HG03342 (cell line): ENCODE measurements around the gene CCDC50.

ENCODE experiments used
- ATAC-seq: cut with Tn5 transposase; IDR thresholded peaks from one replicate; pipeline ENCODE4 v1.9.1; 2021; ENCODE audit warnings: mild to moderate bottlenecking, moderate library complexity; ENCODE audit not compliant: unreplicated experiment

Gene CCDC50

DNA sequence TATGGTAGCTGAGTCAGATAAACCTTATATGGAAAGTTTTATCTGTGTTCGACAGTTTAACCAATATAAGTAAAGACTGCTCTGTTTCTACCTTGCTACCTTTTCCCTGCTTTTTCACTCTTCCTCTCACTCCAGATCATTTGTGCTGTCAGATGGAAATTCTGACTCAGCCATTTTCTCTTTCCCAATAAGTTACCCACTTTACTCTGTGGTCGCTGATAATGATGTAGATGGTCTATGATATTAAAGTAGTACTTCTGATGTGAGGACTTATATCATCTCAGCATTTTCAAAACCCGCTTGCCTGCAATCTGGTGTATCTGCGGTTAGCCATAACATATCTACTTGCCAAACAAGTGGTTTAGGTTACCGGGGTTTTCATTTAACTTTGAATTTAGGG lies 16.1 kb downstream of the CCDC50 start:
- ATAC-seq, result no peak

GRCh38 chr3:191347228-191347627 lies 18.0 kb downstream of the CCDC50 start:
- no peak for ATAC-seq

- no peak for ATAC-seq
Measured at GRCh38 chr3:191348098-191348497, 18.9 kb downstream of the CCDC50 start.

GRCh38 chr3:191350396-191351090 lies 21.3 kb downstream of the CCDC50 start:
- ATAC-seq, result no peak

- no peak for ATAC-seq
Measured at GRCh38 chr3:191352014-191352413, 22.8 kb downstream of the CCDC50 start.

DNA sequence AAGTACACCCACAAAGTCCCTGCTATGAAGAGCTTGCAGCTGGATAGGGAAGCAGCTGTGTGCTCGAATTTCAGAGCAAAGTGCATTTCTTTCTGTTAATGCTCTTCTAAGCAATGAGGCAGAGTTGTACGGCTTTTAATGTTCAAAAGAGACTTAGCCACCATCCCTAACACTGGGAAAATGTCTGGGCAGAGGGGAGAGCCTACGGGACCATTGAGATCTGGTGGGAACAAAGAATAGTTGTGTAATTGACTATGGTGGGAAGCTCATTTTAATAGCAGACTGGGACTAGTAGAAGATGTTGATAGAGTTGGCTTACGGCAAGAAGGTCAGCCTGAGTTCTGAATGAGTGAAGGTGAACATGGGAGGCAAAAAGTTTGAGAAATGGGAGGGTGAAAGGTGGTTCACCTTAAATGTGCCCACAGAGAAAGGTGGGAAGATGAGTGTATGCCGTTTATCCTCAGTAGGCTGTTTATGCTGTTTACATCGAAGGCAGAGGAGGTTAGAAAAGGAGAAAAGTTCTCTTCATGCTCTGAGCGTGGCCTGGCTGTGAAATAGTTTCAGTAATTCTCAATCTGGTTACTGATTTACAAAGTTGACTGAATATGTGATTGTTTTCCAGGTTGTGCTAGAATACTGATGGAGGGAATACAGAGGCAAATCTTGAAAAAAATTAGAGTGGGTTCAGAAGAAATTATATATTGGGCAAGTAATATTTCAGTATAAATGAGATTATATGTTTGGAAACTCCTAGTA lies 24.0 kb downstream of the CCDC50 start:
- peak; percentile 39 for ATAC-seq

DNA sequence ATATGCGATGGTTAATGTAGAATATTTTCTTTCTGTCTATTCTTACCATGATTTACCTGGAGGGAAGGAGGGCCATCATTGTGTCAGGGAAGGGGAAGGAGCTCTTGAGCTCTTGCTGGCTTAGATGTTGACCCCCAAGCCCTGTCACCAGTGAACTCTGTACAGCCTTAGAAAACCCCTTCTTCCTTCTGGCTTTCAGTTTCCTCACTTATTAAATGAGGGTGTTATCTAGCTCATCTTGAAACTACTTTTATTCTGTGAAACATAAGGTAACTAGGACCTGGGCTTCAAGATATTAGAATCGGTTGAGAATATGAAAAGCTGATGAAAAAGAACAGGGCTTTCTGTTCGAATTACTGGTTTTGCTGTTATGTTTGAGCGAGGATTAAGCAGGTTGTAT lies 26.2 kb downstream of the CCDC50 start:
- ATAC-seq, result peak; percentile 87

DNA sequence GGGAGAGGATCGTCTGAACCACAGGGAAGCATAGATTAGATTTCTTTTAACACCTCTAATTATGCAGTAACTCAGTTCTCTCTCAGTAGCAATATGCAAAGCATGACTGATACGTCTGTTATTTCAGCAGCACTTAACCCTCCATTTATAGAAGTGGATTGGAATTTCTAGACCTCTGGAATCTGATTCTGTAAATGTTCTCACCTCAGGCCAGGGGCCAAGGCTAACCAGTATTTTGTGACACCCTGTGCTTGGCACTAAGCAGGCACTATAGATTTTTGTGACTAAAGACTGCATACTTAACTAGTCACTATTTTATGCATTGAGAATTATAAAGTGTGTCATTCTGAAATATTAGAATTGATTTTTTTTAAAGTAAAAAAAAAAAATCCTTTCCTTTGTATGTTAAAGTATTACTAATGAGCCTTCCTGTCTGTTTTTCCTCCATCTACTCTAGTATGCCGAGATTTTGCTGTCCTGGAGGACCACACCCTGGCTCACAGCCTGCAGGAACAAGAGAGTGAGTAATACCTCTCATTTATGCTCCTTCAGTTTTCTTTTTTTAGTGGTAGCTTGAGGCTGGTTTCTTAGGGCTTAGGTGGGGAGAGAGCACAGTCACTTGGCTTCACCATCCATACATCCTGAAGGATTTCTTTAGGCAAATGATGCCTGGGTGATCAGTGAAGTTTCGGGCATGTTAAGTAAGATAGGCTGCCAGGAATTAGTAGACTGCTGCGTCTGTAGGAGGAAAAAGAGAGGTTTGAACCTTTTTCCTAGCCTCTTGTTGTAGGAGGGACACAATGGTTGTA lies 27.6 kb downstream of the CCDC50 start:
- ATAC-seq, result no peak

- no peak for ATAC-seq
Measured at GRCh38 chr3:191357909-191358308, 28.7 kb downstream of the CCDC50 start.

DNA sequence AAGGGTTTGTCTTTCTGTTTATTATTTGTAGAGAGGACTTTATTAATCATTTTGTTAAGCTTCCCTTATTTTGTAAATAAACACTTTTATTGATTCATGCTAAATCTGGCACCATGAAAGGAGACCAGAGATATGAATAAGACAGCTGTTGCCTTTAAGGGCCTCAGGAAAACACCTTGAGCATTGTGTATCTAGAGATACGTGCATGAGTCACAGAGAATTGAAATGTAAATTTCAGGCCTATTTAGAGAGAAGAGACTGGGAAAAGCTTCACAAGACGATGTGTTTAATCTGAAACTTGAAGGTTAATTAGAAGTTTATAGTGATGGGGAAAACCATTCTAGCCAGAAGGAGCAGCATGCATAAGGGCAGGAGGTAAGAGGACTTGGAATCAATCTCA lies 29.7 kb downstream of the CCDC50 start:
- peak; percentile 35 for ATAC-seq

DNA sequence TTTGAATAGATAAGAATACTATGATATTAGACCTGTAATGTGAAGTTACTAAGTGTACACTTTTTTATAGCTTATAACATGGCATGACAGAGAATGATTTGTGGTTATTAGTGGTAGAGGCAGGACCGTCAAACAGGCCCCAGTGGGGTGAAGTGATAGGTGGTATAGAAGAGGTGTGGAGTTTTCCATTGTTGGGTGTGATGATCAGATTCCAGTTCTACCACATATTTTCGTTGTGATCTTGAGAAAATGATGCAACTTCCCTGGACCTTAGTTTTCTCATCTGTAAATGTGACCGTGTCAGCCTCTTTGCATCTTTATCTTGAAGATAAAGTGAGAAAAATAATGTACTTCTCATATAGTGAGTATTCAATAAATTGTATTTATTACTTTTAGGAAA lies 31.4 kb downstream of the CCDC50 start:
- no peak for ATAC-seq

GRCh38 chr3:191361456-191361855 lies 32.3 kb downstream of the CCDC50 start:
- no peak for ATAC-seq

- no peak for ATAC-seq
Measured at GRCh38 chr3:191362037-191362436, 32.8 kb downstream of the CCDC50 start.

DNA sequence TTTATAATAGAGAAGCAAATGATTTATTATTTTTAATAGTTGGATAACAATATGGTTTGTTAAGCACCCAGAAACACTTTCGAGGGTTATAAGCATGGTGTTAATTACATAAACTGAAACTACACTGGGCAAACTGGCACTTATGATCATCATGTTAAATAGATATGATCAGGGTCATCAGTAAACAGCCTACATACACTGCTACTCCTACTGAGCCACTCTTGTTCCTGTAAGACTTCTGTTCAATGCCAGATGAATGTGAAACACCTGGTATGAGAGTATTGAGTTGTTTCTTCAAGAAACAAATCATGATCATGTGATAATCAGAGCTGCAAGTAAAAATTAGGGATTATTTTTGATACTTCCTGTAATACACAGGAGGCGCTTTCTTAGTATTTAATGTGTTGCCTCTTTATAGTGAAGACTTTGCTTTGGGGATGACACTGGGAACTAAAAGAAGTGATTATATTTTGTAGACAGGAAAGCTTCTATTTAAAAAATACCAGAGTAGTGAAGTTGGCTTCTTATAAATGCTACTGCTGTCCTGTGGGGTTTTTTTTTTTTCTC lies 33.4 kb downstream of the CCDC50 start:
- ATAC-seq, result no peak

DNA sequence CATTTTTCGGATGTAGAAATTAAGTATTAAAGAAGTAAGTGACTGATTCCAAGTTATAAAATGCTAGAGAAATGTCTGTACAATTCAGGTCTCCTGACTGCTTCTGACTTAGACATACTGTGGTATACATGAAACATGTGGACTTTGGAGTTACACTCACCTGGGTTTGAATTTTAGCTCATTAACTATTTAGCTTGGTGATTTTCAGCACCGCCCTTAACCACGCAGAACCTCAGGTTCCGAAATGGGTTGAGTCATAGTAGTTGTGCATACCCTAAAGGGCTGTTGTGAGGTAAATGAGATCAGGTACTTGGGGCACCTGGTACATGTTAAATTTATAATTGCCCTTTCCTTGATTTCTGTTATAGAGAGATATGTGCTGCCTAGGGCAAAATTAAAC lies 34.0 kb downstream of the CCDC50 start:
- no peak for ATAC-seq

- ATAC-seq, result no peak
Measured at GRCh38 chr3:191366675-191367074, 37.5 kb downstream of the CCDC50 start.

DNA sequence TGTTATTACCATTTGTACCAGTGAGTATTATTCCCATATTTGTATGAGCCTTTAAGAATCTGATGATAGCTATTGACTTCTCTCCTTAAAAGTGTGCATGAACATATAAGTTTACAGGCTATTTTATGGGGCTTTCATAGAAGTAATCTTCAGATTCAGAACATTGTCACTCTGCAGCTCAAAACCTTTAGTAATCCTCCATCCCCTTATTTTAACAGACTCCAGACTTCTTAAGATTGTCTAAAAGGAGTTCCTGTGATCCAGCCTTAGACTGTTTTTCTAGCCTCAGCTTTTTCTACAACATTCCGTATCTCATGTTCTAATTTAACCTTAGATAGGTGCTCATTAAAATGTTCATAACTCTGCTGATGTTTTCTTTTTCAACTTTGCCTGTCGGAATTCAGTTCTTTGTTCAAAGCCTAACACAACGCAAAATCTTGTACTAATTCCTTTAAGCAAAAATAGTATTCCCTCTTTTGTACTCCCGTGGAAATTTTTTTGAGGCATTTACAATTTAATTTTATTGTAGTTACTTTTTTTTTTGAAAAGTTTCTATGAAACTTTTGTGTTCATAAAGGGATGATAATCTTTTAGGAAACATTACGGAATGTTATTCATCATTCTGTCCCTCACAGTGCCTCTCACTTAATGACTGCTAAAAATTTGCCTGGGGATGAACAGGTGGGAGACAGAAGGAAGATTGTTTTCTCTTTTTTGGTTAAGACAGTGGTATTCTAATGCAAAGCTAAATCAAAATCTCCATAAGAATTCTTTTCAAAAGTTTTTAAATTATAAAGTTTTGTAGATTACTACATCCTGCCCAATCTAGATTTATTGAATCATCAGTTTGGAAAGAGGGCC lies 39.8 kb downstream of the CCDC50 start:
- ATAC-seq, result no peak

DNA sequence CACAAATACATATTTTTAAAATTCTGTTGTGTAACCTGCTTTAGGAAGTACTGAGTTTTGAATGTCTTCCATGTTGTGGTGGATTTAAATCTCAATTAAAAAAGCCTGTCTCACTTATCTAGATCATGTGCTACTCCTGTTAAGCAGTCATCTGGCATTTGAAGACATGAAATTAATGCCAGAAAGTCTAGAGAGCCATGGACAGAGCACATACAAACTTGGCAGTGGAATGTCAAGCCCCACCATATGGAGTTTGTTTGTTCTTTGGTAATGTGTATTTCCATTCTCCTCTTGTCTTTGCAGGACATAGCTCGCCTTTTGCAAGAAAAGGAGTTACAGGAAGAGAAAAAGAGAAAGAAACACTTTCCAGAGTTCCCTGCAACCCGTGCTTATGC lies 40.4 kb downstream of the CCDC50 start:
- no peak for ATAC-seq

- no peak for ATAC-seq
Measured at GRCh38 chr3:191372122-191372521, 42.9 kb downstream of the CCDC50 start.

DNA sequence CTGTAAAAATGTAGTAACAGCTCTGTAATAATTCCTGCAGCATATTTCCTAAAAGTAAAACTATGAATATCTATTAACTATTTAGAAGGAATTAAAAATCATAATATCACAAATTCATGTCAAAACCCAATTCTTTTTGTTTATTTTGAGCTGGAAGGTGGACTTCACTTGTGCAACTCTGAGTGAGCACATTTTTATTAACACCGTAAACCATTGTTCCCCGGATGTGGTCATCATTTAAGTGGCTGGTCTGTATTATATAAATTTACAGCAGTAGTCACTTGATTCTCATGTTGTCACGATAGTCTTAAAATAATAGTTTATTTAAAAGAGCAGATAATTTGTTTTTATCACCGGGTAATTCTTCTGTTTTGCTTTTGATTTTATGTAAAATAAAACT lies 44.1 kb downstream of the CCDC50 start:
- ATAC-seq, result no peak
